HepG2 (cell line): ENCODE results near the gene DLG4. TPM values are rescaled to one million over a fixed set of nuclear protein-coding genes. Genes with fewer than 3 reads are reported as not detected.

Source experiments
- ATF4 ChIP-seq, 2 experiments: fragments of 450-650 bp in 1 of 2; sonication (generic) in 1 of 2; formaldehyde crosslinking; IDR thresholded peaks; 2 replicates each; pipeline versions ENCODE4 v1.5.0 to v1.8.0; 2020 to 2022; ENCODE audit warnings: mild to moderate bottlenecking in 1 of 2, missing genetic modification reagents in 1 of 2
- BORCS8-MEF2B ChIP-seq: sonication (generic); formaldehyde crosslinking; IDR thresholded peaks from 2 replicates; pipeline ENCODE4 v1.8.0; 2022; ENCODE audit warnings: mild to moderate bottlenecking, missing genetic modification reagents
- E2F2 ChIP-seq: sonication (generic); formaldehyde crosslinking; IDR thresholded peaks from 2 replicates; pipeline ENCODE4 v1.4.0; 2020; ENCODE audit warnings: missing genetic modification reagents, borderline replicate concordance
- ELF4 ChIP-seq: sonication (generic); formaldehyde crosslinking; IDR thresholded peaks from 2 replicates; pipeline ENCODE4 v1.5.0; 2020; ENCODE audit warnings: missing genetic modification reagents, mild to moderate bottlenecking, moderate library complexity, borderline replicate concordance
- FOSL2 ChIP-seq: sonication (generic); formaldehyde crosslinking; IDR thresholded peaks from 2 replicates; pipeline ENCODE4 v1.4.0; 2020; ENCODE audit warnings: missing genetic modification reagents
- GATAD1 ChIP-seq: IDR thresholded peaks from 2 replicates; pipeline ENCODE4 v1.6.1; 2016; ENCODE audit warnings: missing genetic modification reagents, missing compliant biosample characterization
- IRF2 ChIP-seq: IDR thresholded peaks from 2 replicates; pipeline ENCODE4 v1.6.1; 2018; ENCODE audit warnings: missing genetic modification reagents, missing compliant biosample characterization
- KDM2A ChIP-seq: sonication (generic); formaldehyde crosslinking; IDR thresholded peaks from 2 replicates; pipeline ENCODE4 v1.4.0; 2020; ENCODE audit warnings: low read depth, missing genetic modification reagents, borderline replicate concordance
- NFE2L2 ChIP-seq: fragments of 150-350 bp; IDR thresholded peaks from 2 replicates; pipeline ENCODE4 v1.6.1; 2014; ENCODE audit warnings: low read length
- NR2F2 ChIP-seq: IDR thresholded peaks from 2 replicates; pipeline ENCODE4 v1.6.1; 2012; ENCODE audit warnings: low read depth, inconsistent platforms, borderline replicate concordance
- SAP130 ChIP-seq: IDR thresholded peaks from 2 replicates; pipeline ENCODE4 v1.6.1; 2016; ENCODE audit warnings: low read depth
- TBP ChIP-seq: sonication (generic); formaldehyde crosslinking; IDR thresholded peaks from 2 replicates; pipeline ENCODE4 v1.5.0; 2020; ENCODE audit warnings: missing genetic modification reagents
- YY1 ChIP-seq: IDR thresholded peaks from 2 replicates; pipeline ENCODE4 v1.6.1; 2011; ENCODE audit warnings: low read length, low read depth, moderate library complexity, mild to moderate bottlenecking; ENCODE audit not compliant: insufficient read depth, insufficient replicate concordance
- ZFY ChIP-seq: sonication (generic); formaldehyde crosslinking; IDR thresholded peaks from 2 replicates; pipeline ENCODE4 v1.4.0; 2020; ENCODE audit warnings: missing genetic modification reagents
- ZNF124 ChIP-seq: sonication (generic); formaldehyde crosslinking; IDR thresholded peaks from 2 replicates; pipeline ENCODE4 v1.4.0; 2020; ENCODE audit warnings: missing genetic modification reagents
- ZNF513 ChIP-seq: sonication (generic); formaldehyde crosslinking; conservative IDR thresholded peaks from 2 replicates; pipeline ENCODE4 v1.5.0; 2020; ENCODE audit warnings: missing genetic modification reagents
- ZNF740 ChIP-seq: sonication (generic); formaldehyde crosslinking; IDR thresholded peaks from 2 replicates; pipeline ENCODE4 v1.4.0; 2020; ENCODE audit warnings: missing genetic modification reagents
- polyA plus RNA-seq, 8 experiments: library from polyadenylated mRNA; depleted of rRNA in 3 of 8; stranded (reverse) in 7 of 8; unstranded in 1 of 8; fragments of >200 nt; fragmentation: Illumina TruSeq in 4 of 8; extraction: Trizol in 4 of 8; gene quantifications; 2 replicates each; pipeline versions ENCODE4 v1.2.1 to v1.2.3, GENCODE V29; 2011 to 2016; ENCODE audit warnings: low read depth in 4 of 8, missing spikeins in 1 of 8, mixed read lengths in 1 of 8; ENCODE audit not compliant: insufficient read depth in 1 of 8
- total RNA-seq, 5 experiments: library from RNA; depleted of rRNA; stranded (reverse); fragments of >200 nt; fragmentation: Illumina TruSeq; extraction: Trizol; gene quantifications; 2 replicates each; pipeline ENCODE4 v1.2.3, GENCODE V29; 2016; ENCODE audit warnings: low read depth in 1 of 5
- TF ChIP-seq, protein P1 (sequence below): sonication (generic); IDR thresholded peaks from 2 replicates; pipeline ENCODE4 v1.6.1; 2016; ENCODE audit warnings: low read depth, borderline replicate concordance
- TF ChIP-seq, protein P2 (sequence below): sonication (generic); formaldehyde crosslinking; IDR thresholded peaks from 2 replicates; pipeline ENCODE4 v1.4.0; 2020; ENCODE audit warnings: missing genetic modification reagents

DLG4 gene
- total and polyA plus RNA-seq, 2 of the 13 experiments (the other 11 are each of a cell fraction or from before 2014, with no cell fraction given): 0.71 to 4.3 TPM

DNA sequence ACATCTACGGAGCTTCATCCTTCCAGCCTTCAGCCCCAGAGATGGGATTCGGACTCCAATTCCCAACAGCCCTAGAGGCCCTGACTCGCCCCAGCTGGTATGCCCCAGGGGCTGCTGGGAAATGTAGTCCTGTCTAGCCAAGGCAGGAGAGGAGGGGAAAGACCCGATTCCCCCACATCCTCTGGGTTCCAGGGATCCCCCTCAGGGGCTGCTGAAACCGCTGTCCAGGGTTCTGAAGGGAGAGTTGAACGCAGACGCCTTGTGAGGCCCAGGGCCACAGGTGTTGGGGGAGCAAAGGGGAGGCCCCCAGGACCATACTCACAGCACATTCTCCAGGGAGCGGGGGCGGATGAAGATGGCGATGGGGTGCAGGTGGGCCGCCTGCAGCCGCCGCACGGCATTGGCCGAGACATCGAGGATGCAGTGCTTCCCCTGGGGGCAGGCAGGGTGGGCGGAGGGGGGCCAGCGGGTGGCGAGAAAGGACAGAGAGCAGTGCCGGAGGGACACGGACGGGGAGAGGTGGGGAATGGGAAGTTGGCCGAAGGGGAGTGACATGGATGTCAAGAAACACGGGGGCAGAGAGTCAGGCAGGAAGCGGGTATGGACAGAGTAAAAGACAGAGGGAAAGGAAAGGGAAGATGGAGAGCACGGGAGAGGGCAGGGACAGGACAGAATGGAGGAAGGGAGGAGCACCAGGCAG, 27.9 kb downstream of the DLG4 start (continued):
- TF ChIP-seq ATF4 (CRISPR knock-in tag; IDR thresholded peaks at IDR 0.05): no peak
- 0 out of 2 replicates have a peak, but pooled peaks have one; percentile 46 for TF ChIP-seq E2F2
- TF ChIP-seq ELF4 (CRISPR knock-in tag): no peak
- 0 out of 2 replicates have a peak, but pooled peaks have one; percentile 18 for TF ChIP-seq GATAD1 (CRISPR knock-in tag)
- TF ChIP-seq TBP (CRISPR knock-in tag): 0 out of 2 replicates have a peak, but pooled peaks have one; percentile 69
- TF ChIP-seq NR2F2: peak; percentile 36; the same call in 1 of the 2 replicates
- TF ChIP-seq, protein P1, sequence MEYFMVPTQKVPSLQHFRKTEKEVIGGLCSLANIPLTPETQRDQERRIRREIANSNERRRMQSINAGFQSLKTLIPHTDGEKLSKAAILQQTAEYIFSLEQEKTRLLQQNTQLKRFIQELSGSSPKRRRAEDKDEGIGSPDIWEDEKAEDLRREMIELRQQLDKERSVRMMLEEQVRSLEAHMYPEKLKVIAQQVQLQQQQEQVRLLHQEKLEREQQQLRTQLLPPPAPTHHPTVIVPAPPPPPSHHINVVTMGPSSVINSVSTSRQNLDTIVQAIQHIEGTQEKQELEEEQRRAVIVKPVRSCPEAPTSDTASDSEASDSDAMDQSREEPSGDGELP: peak; percentile 99
- no peak for TF ChIP-seq NFE2L2
- 0 out of 2 replicates have a peak, but pooled peaks have one; percentile 23 for TF ChIP-seq BORCS8-MEF2B (CRISPR knock-in tag)
- TF ChIP-seq FOSL2 (CRISPR knock-in tag): peak; percentile 88
- TF ChIP-seq, protein P2, sequence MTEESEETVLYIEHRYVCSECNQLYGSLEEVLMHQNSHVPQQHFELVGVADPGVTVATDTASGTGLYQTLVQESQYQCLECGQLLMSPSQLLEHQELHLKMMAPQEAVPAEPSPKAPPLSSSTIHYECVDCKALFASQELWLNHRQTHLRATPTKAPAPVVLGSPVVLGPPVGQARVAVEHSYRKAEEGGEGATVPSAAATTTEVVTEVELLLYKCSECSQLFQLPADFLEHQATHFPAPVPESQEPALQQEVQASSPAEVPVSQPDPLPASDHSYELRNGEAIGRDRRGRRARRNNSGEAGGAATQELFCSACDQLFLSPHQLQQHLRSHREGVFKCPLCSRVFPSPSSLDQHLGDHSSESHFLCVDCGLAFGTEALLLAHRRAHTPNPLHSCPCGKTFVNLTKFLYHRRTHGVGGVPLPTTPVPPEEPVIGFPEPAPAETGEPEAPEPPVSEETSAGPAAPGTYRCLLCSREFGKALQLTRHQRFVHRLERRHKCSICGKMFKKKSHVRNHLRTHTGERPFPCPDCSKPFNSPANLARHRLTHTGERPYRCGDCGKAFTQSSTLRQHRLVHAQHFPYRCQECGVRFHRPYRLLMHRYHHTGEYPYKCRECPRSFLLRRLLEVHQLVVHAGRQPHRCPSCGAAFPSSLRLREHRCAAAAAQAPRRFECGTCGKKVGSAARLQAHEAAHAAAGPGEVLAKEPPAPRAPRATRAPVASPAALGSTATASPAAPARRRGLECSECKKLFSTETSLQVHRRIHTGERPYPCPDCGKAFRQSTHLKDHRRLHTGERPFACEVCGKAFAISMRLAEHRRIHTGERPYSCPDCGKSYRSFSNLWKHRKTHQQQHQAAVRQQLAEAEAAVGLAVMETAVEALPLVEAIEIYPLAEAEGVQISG (CRISPR knock-in tag): peak; percentile 92
- peak; percentile 96 for TF ChIP-seq IRF2
- no peak for TF ChIP-seq ZNF740
- peak; percentile 49; the same call in 1 of the 2 replicates for TF ChIP-seq SAP130
- TF ChIP-seq ZNF124 (CRISPR knock-in tag): no peak
- TF ChIP-seq KDM2A (CRISPR knock-in tag): peak; percentile 21; the same call in 1 of the 2 replicates
- peak; percentile 59 for TF ChIP-seq ZFY (CRISPR knock-in tag)
- no peak for TF ChIP-seq ZNF513 (CRISPR knock-in tag)
- TF ChIP-seq YY1: peak; percentile 58
